GM12878 (cell line): ENCODE measurements around the gene REPIN1. TPM values are rescaled to one million over a fixed set of nuclear protein-coding genes. Genes with fewer than 3 reads are reported as not detected.

ENCODE experiments used
- ATF7 ChIP-seq: fragments of 450-650 bp; IDR thresholded peaks from 2 replicates; pipeline ENCODE4 v1.6.1; 2016; ENCODE audit warnings: low read depth, mild to moderate bottlenecking
- BMI1 ChIP-seq: fragments of 450-650 bp; IDR thresholded peaks from 2 replicates; pipeline ENCODE4 v1.6.1; 2016; ENCODE audit warnings: mild to moderate bottlenecking, moderate library complexity, borderline replicate concordance
- HDAC2 ChIP-seq: fragments of 200-600 bp; sonication (generic); IDR thresholded peaks from 2 replicates; pipeline ENCODE4 v1.6.1; 2017
- RELA ChIP-seq: fragments of 450-650 bp; IDR thresholded peaks from 2 replicates; pipeline ENCODE4 v1.8.0; 2014; ENCODE audit warnings: borderline replicate concordance; ENCODE audit not compliant: partially characterized antibody
- RFX5 ChIP-seq: IDR thresholded peaks from 2 replicates; pipeline ENCODE4 v1.6.1; 2011; ENCODE audit warnings: low read depth, low read length, improper control_type of control experiment
- SPI1 ChIP-seq: IDR thresholded peaks from 2 replicates; pipeline ENCODE4 v1.6.1; 2011; ENCODE audit warnings: low read depth, mild to moderate bottlenecking, low read length, moderate library complexity, borderline replicate concordance; ENCODE audit not compliant: insufficient read depth
- polyA plus RNA-seq, 11 experiments: library from polyadenylated mRNA; depleted of rRNA in 4 of 11; unstranded in 6 of 11; stranded (reverse) in 5 of 11; fragments of >200 nt; fragmentation: Nextera tagmentation in 4 of 11; fragmentation: Illumina TruSeq in 1 of 11; extraction: Ambion mirVana in 4 of 11; extraction: Trizol in 1 of 11; gene quantifications; 1 replicate in 1 of 11; 2 replicates in 10 of 11; pipeline versions ENCODE4 v1.2.1 to v1.2.3, GENCODE V29; 2011 to 2016; ENCODE audit warnings: inconsistent platforms in 2 of 11, missing spikeins in 2 of 11, low read depth in 1 of 11
- total RNA-seq, 4 experiments: library from RNA; depleted of rRNA in 3 of 4; stranded (reverse); fragments of >200 nt in 3 of 4; fragmentation: Illumina TruSeq in 1 of 4; extraction: Trizol in 1 of 4; gene quantifications; 2 replicates each; pipeline versions ENCODE4 v1.2.1 to v1.2.3, GENCODE V29; 2013 to 2021
- TF ChIP-seq, protein P1 (sequence below): IDR thresholded peaks from 2 replicates; pipeline ENCODE4 v1.6.1; 2012; ENCODE audit warnings: mild to moderate bottlenecking, low read depth, low read length
- TF ChIP-seq, protein P2 (sequence below): fragments of 450-650 bp; IDR thresholded peaks from 2 replicates; pipeline ENCODE4 v1.6.1; 2017; ENCODE audit warnings: antibody characterized with exemption, mild to moderate bottlenecking, moderate library complexity

Gene REPIN1
- total and polyA plus RNA-seq, 10 of the 15 experiments (the other 5 are each of a cell fraction or from before 2014, with no cell fraction given) = 5.1 to 172 (median 76.9) TPM

DNA sequence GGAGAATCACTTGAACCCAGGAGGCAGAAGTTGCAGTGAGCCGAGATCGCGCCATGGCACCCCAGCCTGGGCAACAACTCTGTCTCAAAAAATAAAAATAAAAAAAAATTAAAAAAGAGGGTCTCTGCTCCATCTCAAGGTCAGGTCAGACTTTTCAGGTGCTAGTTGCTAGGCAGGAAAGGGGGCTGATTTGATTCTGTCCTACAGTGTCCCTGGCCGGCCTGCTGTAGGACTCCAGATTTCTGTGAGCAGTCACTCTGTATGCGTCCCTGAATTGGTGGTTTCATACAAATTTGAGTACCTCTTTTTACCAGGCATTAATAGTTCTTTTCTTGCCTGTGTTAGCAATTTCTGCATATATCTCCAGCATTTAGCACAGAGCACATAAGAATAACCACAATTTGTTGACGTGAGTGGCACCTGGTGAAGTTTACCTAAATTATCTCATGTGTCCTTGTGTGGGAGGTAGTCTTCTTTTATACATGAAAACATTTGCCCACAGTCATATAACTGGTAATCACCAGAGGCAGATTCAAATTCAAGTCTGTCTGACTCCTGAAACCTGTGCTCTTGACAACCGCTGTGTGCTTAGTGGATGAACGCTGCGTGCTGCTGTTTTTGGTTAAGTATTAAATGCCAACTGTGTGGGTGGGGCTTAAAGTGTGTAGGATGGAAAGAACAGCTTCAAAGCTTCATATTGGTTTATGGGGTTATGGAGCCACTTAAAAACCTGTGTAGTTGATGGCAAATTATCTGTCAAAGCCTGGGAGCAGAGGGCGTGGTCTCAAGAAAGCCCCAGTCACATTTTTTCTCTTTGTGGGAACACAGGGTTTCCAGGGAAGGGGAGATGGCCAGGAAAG is 7.3 kb downstream of the REPIN1 start (continued):
- TF ChIP-seq, protein P1, sequence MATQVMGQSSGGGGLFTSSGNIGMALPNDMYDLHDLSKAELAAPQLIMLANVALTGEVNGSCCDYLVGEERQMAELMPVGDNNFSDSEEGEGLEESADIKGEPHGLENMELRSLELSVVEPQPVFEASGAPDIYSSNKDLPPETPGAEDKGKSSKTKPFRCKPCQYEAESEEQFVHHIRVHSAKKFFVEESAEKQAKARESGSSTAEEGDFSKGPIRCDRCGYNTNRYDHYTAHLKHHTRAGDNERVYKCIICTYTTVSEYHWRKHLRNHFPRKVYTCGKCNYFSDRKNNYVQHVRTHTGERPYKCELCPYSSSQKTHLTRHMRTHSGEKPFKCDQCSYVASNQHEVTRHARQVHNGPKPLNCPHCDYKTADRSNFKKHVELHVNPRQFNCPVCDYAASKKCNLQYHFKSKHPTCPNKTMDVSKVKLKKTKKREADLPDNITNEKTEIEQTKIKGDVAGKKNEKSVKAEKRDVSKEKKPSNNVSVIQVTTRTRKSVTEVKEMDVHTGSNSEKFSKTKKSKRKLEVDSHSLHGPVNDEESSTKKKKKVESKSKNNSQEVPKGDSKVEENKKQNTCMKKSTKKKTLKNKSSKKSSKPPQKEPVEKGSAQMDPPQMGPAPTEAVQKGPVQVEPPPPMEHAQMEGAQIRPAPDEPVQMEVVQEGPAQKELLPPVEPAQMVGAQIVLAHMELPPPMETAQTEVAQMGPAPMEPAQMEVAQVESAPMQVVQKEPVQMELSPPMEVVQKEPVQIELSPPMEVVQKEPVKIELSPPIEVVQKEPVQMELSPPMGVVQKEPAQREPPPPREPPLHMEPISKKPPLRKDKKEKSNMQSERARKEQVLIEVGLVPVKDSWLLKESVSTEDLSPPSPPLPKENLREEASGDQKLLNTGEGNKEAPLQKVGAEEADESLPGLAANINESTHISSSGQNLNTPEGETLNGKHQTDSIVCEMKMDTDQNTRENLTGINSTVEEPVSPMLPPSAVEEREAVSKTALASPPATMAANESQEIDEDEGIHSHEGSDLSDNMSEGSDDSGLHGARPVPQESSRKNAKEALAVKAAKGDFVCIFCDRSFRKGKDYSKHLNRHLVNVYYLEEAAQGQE = no peak
- peak; percentile 54 for TF ChIP-seq ATF7
- no peak for TF ChIP-seq BMI1
- no peak for TF ChIP-seq RELA
- TF ChIP-seq RFX5 = no peak
- TF ChIP-seq, protein P2, sequence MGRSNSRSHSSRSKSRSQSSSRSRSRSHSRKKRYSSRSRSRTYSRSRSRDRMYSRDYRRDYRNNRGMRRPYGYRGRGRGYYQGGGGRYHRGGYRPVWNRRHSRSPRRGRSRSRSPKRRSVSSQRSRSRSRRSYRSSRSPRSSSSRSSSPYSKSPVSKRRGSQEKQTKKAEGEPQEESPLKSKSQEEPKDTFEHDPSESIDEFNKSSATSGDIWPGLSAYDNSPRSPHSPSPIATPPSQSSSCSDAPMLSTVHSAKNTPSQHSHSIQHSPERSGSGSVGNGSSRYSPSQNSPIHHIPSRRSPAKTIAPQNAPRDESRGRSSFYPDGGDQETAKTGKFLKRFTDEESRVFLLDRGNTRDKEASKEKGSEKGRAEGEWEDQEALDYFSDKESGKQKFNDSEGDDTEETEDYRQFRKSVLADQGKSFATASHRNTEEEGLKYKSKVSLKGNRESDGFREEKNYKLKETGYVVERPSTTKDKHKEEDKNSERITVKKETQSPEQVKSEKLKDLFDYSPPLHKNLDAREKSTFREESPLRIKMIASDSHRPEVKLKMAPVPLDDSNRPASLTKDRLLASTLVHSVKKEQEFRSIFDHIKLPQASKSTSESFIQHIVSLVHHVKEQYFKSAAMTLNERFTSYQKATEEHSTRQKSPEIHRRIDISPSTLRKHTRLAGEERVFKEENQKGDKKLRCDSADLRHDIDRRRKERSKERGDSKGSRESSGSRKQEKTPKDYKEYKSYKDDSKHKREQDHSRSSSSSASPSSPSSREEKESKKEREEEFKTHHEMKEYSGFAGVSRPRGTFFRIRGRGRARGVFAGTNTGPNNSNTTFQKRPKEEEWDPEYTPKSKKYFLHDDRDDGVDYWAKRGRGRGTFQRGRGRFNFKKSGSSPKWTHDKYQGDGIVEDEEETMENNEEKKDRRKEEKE = no peak
- TF ChIP-seq HDAC2 = no peak
- no peak for TF ChIP-seq SPI1
